Activated CD8-positive, alpha-beta T cell treated with anti-CD3 and anti-CD28 coated beads for 36 hours (primary cell): ENCODE data around the gene AFDN. TPM values are rescaled to one million over a fixed set of nuclear protein-coding genes. Genes with fewer than 3 reads are reported as not detected.

Source experiments
- ATAC-seq: fragments of 200-7000 bp; cut with Tn5 transposase; one replicate; pipeline ENCODE4 v1.10.0; 2021; ENCODE audit warnings: mild to moderate bottlenecking, moderate library complexity
- CTCF ChIA-PET: fragments of 350-600 bp; sonication (Branson Sonifier 250); formaldehyde crosslinking; loops from one replicate; lab custom pipeline; 2021; ENCODE audit warnings: antibody characterized with exemption; lab: Charles Lee
- POLR2A ChIA-PET: fragments of 350-600 bp; sonication (Branson Sonifier 250); formaldehyde crosslinking; loops from one replicate; lab custom pipeline; 2021; ENCODE audit warnings: antibody characterized with exemption; lab: Charles Lee
- DNase-seq: peaks from one replicate; pipeline ENCODE4 v3.0.0-alpha.2; 2020
- H3K27ac Mint-ChIP-seq: one replicate; pipeline ENCODE4 v1.8.0; 2021; ENCODE audit warnings: mild to moderate bottlenecking, mixed read lengths
- H3K27me3 Mint-ChIP-seq: one replicate; pipeline ENCODE4 v1.8.0; 2021; ENCODE audit warnings: mixed read lengths
- H3K36me3 Mint-ChIP-seq: one replicate; pipeline ENCODE4 v1.8.0; 2021; ENCODE audit warnings: low read depth, mixed read lengths
- H3K4me1 Mint-ChIP-seq: one replicate; pipeline ENCODE4 v1.8.0; 2021; ENCODE audit warnings: low read depth, mixed read lengths
- H3K4me3 Mint-ChIP-seq: one replicate; pipeline ENCODE4 v1.8.0; 2021; ENCODE audit warnings: mild to moderate bottlenecking, moderate library complexity, mixed read lengths
- H3K9me3 Mint-ChIP-seq: one replicate; pipeline ENCODE4 v1.8.0; 2021; ENCODE audit warnings: mixed read lengths
- CTCF ChIP-seq: fragments of 200-600 bp; IDR thresholded peaks from one replicate; pipeline ENCODE4 v1.8.0; 2022; ENCODE audit warnings: antibody characterized with exemption, mild to moderate bottlenecking
- intact Hi-C: fragments of 100-400 bp; cut with micrococcal nuclease; formaldehyde crosslinking; loops from one replicate; pipeline ENCODE4 v1.10.0; 2022
- total RNA-seq, 2 experiments: library from RNA; stranded (reverse); gene quantifications; one replicate each; pipeline ENCODE4 v1.2.3, GENCODE V29; 2021

AFDN gene
- total RNA-seq, 2 experiments from 2014 or later, result 13.0 to 14.1 TPM

GRCh38 chr6:167831281-167831828, 4.6 kb downstream of the AFDN start:
- Mint-ChIP-seq H3K4me1 (peaks cover 33% of the 10 kb centered on the region), H3K36me3 (peaks cover 1% of the 10 kb centered on the region), H3K9me3 (no peaks in the 10 kb centered on the region), H3K27ac (no peak overlapping the region), H3K27me3 (peaks cover 51% of the 10 kb centered on the region), H3K4me3 (no peak overlapping the region)
- TF ChIP-seq CTCF, result no peak
- intact Hi-C loops, result no loop called here
- DNase-seq (no peak), ATAC-seq (no peak)
- ChIA-PET POLR2A (no interaction called here), CTCF (interaction anchor here (1.1 kb wide), 1 partner anchor 480 kb away, joined by 3 read pairs; no protein-coding TSS in a partner anchor)

- POLR2A ChIA-PET, result no interaction called here
- Mint-ChIP-seq H3K4me1 (peaks cover 31% of the 10 kb centered on the region), H3K27ac (peak overlapping the region; percentile 60), H3K27me3 (peaks cover 48% of the 10 kb centered on the region), H3K4me3 (peak overlapping the region; percentile 24), H3K36me3 (peaks cover under 1% of the 10 kb centered on the region), H3K9me3 (no peaks in the 10 kb centered on the region)
- intact Hi-C loops, result no loop called here
- CTCF ChIA-PET, result no interaction called here
- DNase-seq (no peak), ATAC-seq (peak; percentile 37)
- no peak for TF ChIP-seq CTCF
Measured at GRCh38 chr6:167832497-167833395, 6.0 kb downstream of the AFDN start.

GRCh38 chr6:167833396-167833763, 6.7 kb downstream of the AFDN start:
- CTCF ChIA-PET, result no interaction called here
- ATAC-seq (peak; percentile 60), DNase-seq (no peak)
- H3K27me3 Mint-ChIP-seq, result peaks cover 46% of the 10 kb centered on the region
- intact Hi-C loops, result no loop called here
- POLR2A ChIA-PET, result no interaction called here
- no peak for TF ChIP-seq CTCF
- peak overlapping the region; percentile 24 for H3K4me3 Mint-ChIP-seq
- H3K36me3 Mint-ChIP-seq, result no peaks in the 10 kb centered on the region
- H3K4me1 Mint-ChIP-seq, result peaks cover 26% of the 10 kb centered on the region
- no peaks in the 10 kb centered on the region for H3K9me3 Mint-ChIP-seq
- peak overlapping the region; percentile 60 for H3K27ac Mint-ChIP-seq

GRCh38 chr6:167835260-167835659, 8.5 kb downstream of the AFDN start:
- Mint-ChIP-seq H3K9me3 (no peaks in the 10 kb centered on the region), H3K4me3 (no peak overlapping the region), H3K27me3 (peaks cover 31% of the 10 kb centered on the region), H3K36me3 (no peaks in the 10 kb centered on the region), H3K4me1 (peaks cover 25% of the 10 kb centered on the region), H3K27ac (no peak overlapping the region)
- CTCF ChIA-PET, result no interaction called here
- POLR2A ChIA-PET, result no interaction called here
- TF ChIP-seq CTCF, result no peak
- intact Hi-C loops, result no loop called here
- peak; percentile 24 for ATAC-seq
- DNase-seq, result no peak

- no peak overlapping the region for H3K4me3 Mint-ChIP-seq
- ATAC-seq, result no peak
- no peaks in the 10 kb centered on the region for H3K9me3 Mint-ChIP-seq
- intact Hi-C loops, result no loop called here
- no peaks in the 10 kb centered on the region for H3K36me3 Mint-ChIP-seq
- no peak for TF ChIP-seq CTCF
- ChIA-PET POLR2A (no interaction called here), CTCF (no interaction called here)
- peaks cover 21% of the 10 kb centered on the region for H3K27me3 Mint-ChIP-seq
- H3K27ac Mint-ChIP-seq, result no peak overlapping the region
- DNase-seq, result no peak
- peaks cover 15% of the 10 kb centered on the region for H3K4me1 Mint-ChIP-seq
Measured at GRCh38 chr6:167836721-167837120, 10.0 kb downstream of the AFDN start.
